Breast epithelium (tissue), 3 donors: ENCODE data around the gene PATJ.

ENCODE experiments used
- POLR2A ChIP-seq: fragments of 450-650 bp; IDR thresholded peaks from one replicate; pipeline ENCODE4 v1.6.1; 2016; ENCODE audit warnings: antibody characterized with exemption, mild to moderate bottlenecking, moderate library complexity
- TF ChIP-seq, protein P1 (sequence below), 3 donors: fragments of 450-650 bp; IDR thresholded peaks; one replicate each; pipeline ENCODE4 v1.5.1; 2016 to 2017; ENCODE audit warnings: antibody characterized with exemption in 3 of 3, mild to moderate bottlenecking in 3 of 3, moderate library complexity in 3 of 3

DNA sequence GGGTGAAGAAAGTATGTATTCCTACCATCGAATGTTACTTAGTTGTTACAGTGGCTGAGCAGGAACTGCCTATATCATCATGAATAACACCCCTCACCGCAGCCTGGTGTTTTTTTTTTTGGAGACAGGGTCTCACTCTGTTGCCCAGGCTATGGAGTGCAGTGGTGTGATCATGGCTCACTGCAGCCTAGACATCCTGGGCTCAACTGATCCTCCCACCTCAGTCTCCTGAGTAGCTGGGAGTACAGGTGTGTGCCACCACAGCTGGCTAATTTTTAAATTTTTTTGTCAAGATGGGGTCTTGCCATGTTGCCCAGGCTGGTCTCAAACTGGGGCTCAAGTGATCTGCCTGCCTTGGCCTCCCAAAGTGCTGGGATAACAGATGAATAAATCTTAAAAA lies 7.3 kb downstream of the PATJ start:
- no peak for TF ChIP-seq POLR2A
- TF ChIP-seq, protein P1, sequence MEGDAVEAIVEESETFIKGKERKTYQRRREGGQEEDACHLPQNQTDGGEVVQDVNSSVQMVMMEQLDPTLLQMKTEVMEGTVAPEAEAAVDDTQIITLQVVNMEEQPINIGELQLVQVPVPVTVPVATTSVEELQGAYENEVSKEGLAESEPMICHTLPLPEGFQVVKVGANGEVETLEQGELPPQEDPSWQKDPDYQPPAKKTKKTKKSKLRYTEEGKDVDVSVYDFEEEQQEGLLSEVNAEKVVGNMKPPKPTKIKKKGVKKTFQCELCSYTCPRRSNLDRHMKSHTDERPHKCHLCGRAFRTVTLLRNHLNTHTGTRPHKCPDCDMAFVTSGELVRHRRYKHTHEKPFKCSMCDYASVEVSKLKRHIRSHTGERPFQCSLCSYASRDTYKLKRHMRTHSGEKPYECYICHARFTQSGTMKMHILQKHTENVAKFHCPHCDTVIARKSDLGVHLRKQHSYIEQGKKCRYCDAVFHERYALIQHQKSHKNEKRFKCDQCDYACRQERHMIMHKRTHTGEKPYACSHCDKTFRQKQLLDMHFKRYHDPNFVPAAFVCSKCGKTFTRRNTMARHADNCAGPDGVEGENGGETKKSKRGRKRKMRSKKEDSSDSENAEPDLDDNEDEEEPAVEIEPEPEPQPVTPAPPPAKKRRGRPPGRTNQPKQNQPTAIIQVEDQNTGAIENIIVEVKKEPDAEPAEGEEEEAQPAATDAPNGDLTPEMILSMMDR (IDR thresholded peaks at IDR 0.05), result no peak
